Upper lobe of left lung (tissue), 4 donors: Measurements from ENCODE around the gene KCTD7.

Source experiments
- POLR2A ChIP-seq, 4 donors: fragments of 450-650 bp; IDR thresholded peaks; one replicate each; pipeline ENCODE4 v1.5.1; 2016 to 2017; ENCODE audit warnings: antibody characterized with exemption in 4 of 4, mild to moderate bottlenecking in 2 of 4
- TF ChIP-seq, protein P1 (sequence below), 6 experiments: fragments of 450-650 bp in 4 of 6; fragments of 200-600 bp in 2 of 6; sonication (generic) in 2 of 6; IDR thresholded peaks; one replicate each; pipeline ENCODE4 v1.5.1; 2016 to 2019; ENCODE audit warnings: antibody characterized with exemption in 6 of 6

DNA sequence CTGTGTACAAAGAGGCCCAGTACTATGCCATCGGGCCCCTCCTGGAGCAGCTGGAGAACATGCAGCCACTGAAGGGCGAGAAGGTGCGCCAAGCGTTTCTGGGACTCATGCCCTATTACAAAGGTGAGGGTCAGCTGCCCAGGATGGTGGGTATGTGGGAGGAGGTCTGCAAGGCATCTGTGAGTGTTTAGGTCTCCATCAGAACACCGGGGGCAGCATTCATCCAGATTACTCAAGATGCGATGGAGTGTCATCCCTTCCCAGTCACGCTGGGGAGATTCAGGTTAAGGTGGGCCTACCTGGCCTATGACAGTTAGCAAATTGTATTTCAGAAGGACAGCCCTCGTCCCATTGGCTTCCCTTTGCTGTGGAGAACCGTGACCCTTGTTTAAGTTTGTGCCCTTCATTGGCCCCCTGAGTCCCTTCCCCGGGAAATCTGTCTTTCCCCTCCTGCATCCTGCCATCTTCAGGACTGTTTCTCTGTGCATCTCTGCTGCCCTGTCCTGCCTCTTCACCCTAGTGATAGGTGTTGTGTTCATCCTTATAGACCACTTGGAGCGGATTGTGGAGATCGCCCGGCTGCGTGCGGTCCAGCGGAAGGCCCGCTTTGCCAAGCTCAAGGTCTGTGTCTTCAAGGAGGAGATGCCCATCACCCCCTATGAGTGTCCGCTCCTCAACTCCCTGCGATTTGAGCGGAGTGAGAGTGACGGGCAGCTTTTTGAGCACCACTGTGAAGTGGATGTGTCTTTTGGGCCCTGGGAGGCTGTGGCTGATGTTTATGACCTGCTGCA is 9.8 kb downstream of the KCTD7 start:
- TF ChIP-seq POLR2A (IDR thresholded peaks at IDR 0.05) = no peak
- TF ChIP-seq, protein P1, sequence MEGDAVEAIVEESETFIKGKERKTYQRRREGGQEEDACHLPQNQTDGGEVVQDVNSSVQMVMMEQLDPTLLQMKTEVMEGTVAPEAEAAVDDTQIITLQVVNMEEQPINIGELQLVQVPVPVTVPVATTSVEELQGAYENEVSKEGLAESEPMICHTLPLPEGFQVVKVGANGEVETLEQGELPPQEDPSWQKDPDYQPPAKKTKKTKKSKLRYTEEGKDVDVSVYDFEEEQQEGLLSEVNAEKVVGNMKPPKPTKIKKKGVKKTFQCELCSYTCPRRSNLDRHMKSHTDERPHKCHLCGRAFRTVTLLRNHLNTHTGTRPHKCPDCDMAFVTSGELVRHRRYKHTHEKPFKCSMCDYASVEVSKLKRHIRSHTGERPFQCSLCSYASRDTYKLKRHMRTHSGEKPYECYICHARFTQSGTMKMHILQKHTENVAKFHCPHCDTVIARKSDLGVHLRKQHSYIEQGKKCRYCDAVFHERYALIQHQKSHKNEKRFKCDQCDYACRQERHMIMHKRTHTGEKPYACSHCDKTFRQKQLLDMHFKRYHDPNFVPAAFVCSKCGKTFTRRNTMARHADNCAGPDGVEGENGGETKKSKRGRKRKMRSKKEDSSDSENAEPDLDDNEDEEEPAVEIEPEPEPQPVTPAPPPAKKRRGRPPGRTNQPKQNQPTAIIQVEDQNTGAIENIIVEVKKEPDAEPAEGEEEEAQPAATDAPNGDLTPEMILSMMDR (IDR thresholded peaks at IDR 0.05) = no peak
